Activated CD4-positive, alpha-beta T cell treated with anti-CD3 and anti-CD28 coated beads, Interleukin-2, amount 50 U/mL, for 24 hours (primary cell): ENCODE measurements around the gene GSTO2.

ENCODE experiments used
- DNase-seq, 2 donors: peaks; one replicate each; pipeline ENCODE4 v3.0.0-alpha.2; 2020; ENCODE audit warnings: low read depth in 1 of 2, low spot score in 1 of 2

Gene GSTO2

GRCh38 chr10:104306897-104307296 is 37.9 kb downstream of the GSTO2 start:
- DNase-seq = no peak

GRCh38 chr10:104307576-104308438 is 38.8 kb downstream of the GSTO2 start:
- DNase-seq = no peak

GRCh38 chr10:104308439-104308903 is 39.5 kb downstream of the GSTO2 start:
- DNase-seq = peak in 1 of 2 donors; percentile 39

- DNase-seq = no peak
Observed at GRCh38 chr10:104309980-104310978, 41.3 kb downstream of the GSTO2 start.

- DNase-seq = no peak
Observed at GRCh38 chr10:104311184-104311720, 42.3 kb downstream of the GSTO2 start.

GRCh38 chr10:104314591-104315485 is 45.9 kb downstream of the GSTO2 start:
- no peak for DNase-seq

- no peak for DNase-seq
Observed at GRCh38 chr10:104315486-104315921, 46.5 kb downstream of the GSTO2 start.

GRCh38 chr10:104316321-104317099 is 47.5 kb downstream of the GSTO2 start:
- DNase-seq = no peak

- no peak for DNase-seq
Observed at GRCh38 chr10:104317269-104317710, 48.3 kb downstream of the GSTO2 start.

- DNase-seq = no peak
Observed at GRCh38 chr10:104317726-104318299, 48.8 kb downstream of the GSTO2 start.

GRCh38 chr10:104318326-104318725 is 49.3 kb downstream of the GSTO2 start:
- no peak for DNase-seq

GRCh38 chr10:104318810-104319741 is 50.1 kb downstream of the GSTO2 start:
- DNase-seq = no peak

- no peak for DNase-seq
Observed at GRCh38 chr10:104321226-104321625, 52.2 kb downstream of the GSTO2 start.

- DNase-seq = no peak
Observed at GRCh38 chr10:104321725-104322415, 52.9 kb downstream of the GSTO2 start.

GRCh38 chr10:104322416-104322782 is 53.4 kb downstream of the GSTO2 start:
- DNase-seq = no peak

- no peak for DNase-seq
Observed at GRCh38 chr10:104323085-104323484, 54.1 kb downstream of the GSTO2 start.

- no peak for DNase-seq
Observed at GRCh38 chr10:104323760-104324201, 54.8 kb downstream of the GSTO2 start.
